Uterus (tissue), 4 donors: Measurements from ENCODE around the gene LTV1. TPM values are rescaled to one million over a fixed set of nuclear protein-coding genes. Genes with fewer than 3 reads are reported as not detected.

ENCODE experiments used
- DNase-seq, 2 donors: peaks; one replicate each; pipeline ENCODE4 v3.0.0-alpha.2; 2019 to 2020
- H3K27ac ChIP-seq, 2 donors: fragments of 200-600 bp; sonication (generic); 1 replicate in 1 of 2; 2 replicates in 1 of 2; pipeline ENCODE4 v1.5.1; 2016 to 2018
- H3K27me3 ChIP-seq, 2 donors: fragments of 200-600 bp; sonication (generic); one replicate each; pipeline ENCODE4 v1.5.1; 2018 to 2019; ENCODE audit warnings: control low read depth in 1 of 2
- H3K36me3 ChIP-seq, 2 donors: fragments of 200-600 bp; sonication (generic); one replicate each; pipeline ENCODE4 v1.5.1; 2019; ENCODE audit warnings: control low read depth in 1 of 2
- H3K4me1 ChIP-seq, 2 donors: fragments of 200-600 bp; sonication (generic); one replicate each; pipeline ENCODE4 v1.5.1; 2018 to 2019; ENCODE audit warnings: control low read depth in 1 of 2
- H3K4me3 ChIP-seq, 2 donors: fragments of 200-600 bp; sonication (generic); 1 replicate in 1 of 2; 2 replicates in 1 of 2; pipeline ENCODE4 v1.5.1; 2018 to 2019; ENCODE audit warnings: mild to moderate bottlenecking in 1 of 2
- H3K9me3 ChIP-seq, 2 donors: fragments of 200-600 bp; sonication (generic); one replicate each; pipeline ENCODE4 v1.5.1; 2019; ENCODE audit warnings: control low read depth in 1 of 2
- CTCF ChIP-seq, 4 experiments: fragments of 200-600 bp in 2 of 4; fragments of 450-650 bp in 2 of 4; sonication (generic) in 2 of 4; IDR thresholded peaks; one replicate each; pipeline ENCODE4 v1.5.1; 2016 to 2019; ENCODE audit warnings: antibody characterized with exemption in 4 of 4, mild to moderate bottlenecking in 2 of 4, moderate library complexity in 1 of 4
- POLR2A ChIP-seq, 2 donors: fragments of 450-650 bp; IDR thresholded peaks; one replicate each; pipeline ENCODE4 v1.6.1; 2016; ENCODE audit warnings: antibody characterized with exemption in 2 of 2, mild to moderate bottlenecking in 1 of 2, moderate library complexity in 1 of 2
- intact Hi-C: fragments of 100-400 bp; cut with DNase I; formaldehyde crosslinking; loops from one replicate; pipeline ENCODE4 v1.15.1; 2023; ENCODE audit warnings: low total_unique reads
- total RNA-seq, 4 donors: library from RNA; depleted of rRNA in 3 of 4; stranded (reverse); fragments of >200 nt in 3 of 4; gene quantifications; one replicate each; pipeline versions ENCODE4 v1.1.0 to v1.2.4, GENCODE V29; 2014 to 2023
- donor health status: DM: yes; HTN: yes; CAD: no.

Gene LTV1
- total RNA-seq, 4 donors from 2014 or later: 5.4 to 28.1 (median 14.2) TPM

DNA sequence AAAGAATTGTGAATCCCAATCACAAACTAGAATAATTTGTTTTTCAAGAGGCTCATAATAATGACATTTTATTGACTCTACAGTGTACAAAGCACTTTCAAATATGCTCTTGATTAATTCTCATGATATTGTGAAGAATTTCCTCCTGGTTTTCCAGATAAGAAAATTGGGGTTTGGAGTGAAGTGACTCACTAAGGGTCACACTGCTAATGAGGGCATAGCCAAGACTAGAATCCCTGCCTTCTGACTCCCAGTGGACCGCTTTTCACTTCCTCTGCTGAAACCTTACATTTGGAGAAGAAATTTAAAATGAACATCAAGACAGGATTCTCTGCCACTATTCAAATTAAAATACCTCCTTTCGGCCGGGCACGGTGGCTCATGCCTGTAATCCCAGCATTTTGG, 38.3 kb upstream of the LTV1 start:
- Histone ChIP-seq H3K27me3 (no peaks in the 10 kb centered on the region), H3K9me3 (no peaks in the 10 kb centered on the region), H3K36me3 (no peaks in the 10 kb centered on the region), H3K27ac (no peak overlapping the region), H3K4me1 (no peaks in the 10 kb centered on the region), H3K4me3 (no peak overlapping the region)
- TF ChIP-seq CTCF (IDR thresholded peaks at IDR 0.05) (no peak), POLR2A (IDR thresholded peaks at IDR 0.05) (no peak)
- intact Hi-C loops: no loop called here
- no peak for DNase-seq

DNA sequence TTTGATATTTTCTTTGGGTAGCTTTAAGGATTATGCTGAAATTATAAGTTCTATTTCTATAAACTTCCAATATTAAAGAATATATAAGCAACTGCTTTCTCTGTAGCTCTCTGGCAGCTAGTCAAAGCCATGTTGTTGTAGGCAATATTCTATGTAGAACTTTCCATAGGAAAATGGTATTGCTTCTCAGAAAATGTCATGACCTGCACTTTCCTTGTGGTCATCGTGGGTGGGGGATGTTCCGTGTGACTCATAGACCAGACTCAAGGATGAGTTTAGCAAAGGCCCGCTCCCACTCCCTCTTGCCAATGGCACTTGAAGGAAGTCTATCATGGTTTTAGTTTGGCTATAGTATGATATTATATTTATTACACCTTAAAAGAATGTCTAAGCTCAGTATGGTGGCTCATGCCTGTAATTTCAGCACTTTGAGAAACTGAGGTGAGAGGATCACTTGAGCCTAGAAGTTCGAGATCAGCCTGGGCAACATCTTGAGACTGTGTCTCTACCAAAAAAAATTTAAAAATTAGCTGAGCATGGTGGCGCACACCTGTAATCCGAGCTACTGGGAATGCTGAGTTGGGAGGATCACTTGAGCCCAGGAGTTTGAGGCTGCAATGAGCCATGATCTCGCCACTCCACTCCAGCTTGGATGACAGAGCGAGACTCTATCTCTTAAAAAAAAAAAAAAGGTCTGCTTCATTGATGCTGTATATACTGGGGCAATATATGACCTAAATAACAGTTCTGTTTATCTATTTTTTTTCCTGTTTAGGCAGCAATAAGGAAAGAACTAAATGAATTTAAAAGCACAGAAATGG, 36.6 kb upstream of the LTV1 start:
- Histone ChIP-seq H3K27ac (no peak overlapping the region), H3K27me3 (no peaks in the 10 kb centered on the region), H3K4me3 (no peak overlapping the region), H3K4me1 (no peaks in the 10 kb centered on the region), H3K9me3 (no peaks in the 10 kb centered on the region), H3K36me3 (no peaks in the 10 kb centered on the region)
- no peak for DNase-seq
- TF ChIP-seq POLR2A (IDR thresholded peaks at IDR 0.05) (no peak), CTCF (IDR thresholded peaks at IDR 0.05) (no peak)
- intact Hi-C loops: no loop called here

- Histone ChIP-seq H3K36me3 (no peaks in the 10 kb centered on the region), H3K4me3 (no peak overlapping the region), H3K27ac (no peak overlapping the region), H3K27me3 (no peaks in the 10 kb centered on the region), H3K9me3 (no peaks in the 10 kb centered on the region), H3K4me1 (no peaks in the 10 kb centered on the region)
- intact Hi-C loops: no loop called here
- no peak for DNase-seq
- TF ChIP-seq CTCF (IDR thresholded peaks at IDR 0.05) (no peak), POLR2A (IDR thresholded peaks at IDR 0.05) (no peak)
Observed at GRCh38 chr6:143807103-143807772, 35.9 kb upstream of the LTV1 start.

DNA sequence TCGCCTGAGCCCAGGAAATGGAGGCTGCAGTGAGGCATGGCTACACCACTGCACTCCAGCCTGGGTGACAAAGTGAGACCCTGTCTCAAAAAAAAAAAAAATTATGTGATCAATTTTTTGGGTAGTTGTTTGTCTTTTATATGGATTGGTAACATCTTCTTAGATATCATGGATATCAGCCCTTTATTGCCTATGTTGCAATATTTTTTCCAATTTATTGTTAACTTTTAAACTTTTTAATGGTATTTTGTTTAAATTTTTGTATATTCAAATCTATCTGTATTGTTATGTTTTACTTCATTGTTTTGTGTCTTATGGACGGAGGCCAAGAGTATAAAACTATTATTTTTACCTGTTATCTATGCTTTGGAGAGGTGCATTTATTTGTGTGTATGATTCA, 32.4 kb upstream of the LTV1 start:
- TF ChIP-seq POLR2A (IDR thresholded peaks at IDR 0.05) (no peak), CTCF (IDR thresholded peaks at IDR 0.05) (no peak)
- no peaks in the 10 kb centered on the region for H3K36me3 ChIP-seq
- H3K4me3 ChIP-seq: no peak overlapping the region
- H3K27ac ChIP-seq: no peak overlapping the region
- DNase-seq: no peak
- no peaks in the 10 kb centered on the region for H3K9me3 ChIP-seq
- no peaks in the 10 kb centered on the region for H3K27me3 ChIP-seq
- intact Hi-C loops: no loop called here
- no peaks in the 10 kb centered on the region for H3K4me1 ChIP-seq

GRCh38 chr6:143811501-143812157, 31.5 kb upstream of the LTV1 start:
- Histone ChIP-seq H3K4me3 (no peak overlapping the region), H3K27ac (no peak overlapping the region), H3K27me3 (no peaks in the 10 kb centered on the region), H3K36me3 (no peaks in the 10 kb centered on the region), H3K4me1 (no peaks in the 10 kb centered on the region), H3K9me3 (no peaks in the 10 kb centered on the region)
- no peak for DNase-seq
- intact Hi-C loops: no loop called here
- TF ChIP-seq CTCF (IDR thresholded peaks at IDR 0.05) (no peak), POLR2A (IDR thresholded peaks at IDR 0.05) (no peak)
